SKM-1 (cell line): ENCODE data around the gene SH3BP5L.

ENCODE experiments used
- DNase-seq: peaks from one replicate; lab custom pipeline; 2025; ENCODE audit not compliant: unreplicated experiment; lab: John Stamatoyannopoulos, UW

The SH3BP5L gene

DNA sequence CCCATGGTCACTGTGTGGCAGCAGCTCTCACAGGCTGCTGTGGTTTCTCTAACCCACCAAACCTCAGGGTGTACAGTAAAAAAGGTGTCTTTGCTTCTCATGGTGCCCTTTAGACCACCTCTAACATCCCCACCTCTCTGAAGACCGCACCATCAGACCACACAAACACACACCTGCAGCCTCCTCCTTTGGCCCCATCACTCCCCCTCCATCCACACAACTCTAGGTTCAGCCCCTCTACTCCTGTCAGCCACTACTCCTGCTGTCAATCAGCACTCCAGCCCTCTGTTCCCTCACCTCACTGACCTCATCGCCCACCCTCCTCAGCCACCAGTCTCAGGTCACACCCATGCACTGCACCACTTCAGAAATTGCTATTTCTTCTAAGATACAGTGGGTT is 25.7 kb upstream of the SH3BP5L start:
- DNase-seq: no peak

DNA sequence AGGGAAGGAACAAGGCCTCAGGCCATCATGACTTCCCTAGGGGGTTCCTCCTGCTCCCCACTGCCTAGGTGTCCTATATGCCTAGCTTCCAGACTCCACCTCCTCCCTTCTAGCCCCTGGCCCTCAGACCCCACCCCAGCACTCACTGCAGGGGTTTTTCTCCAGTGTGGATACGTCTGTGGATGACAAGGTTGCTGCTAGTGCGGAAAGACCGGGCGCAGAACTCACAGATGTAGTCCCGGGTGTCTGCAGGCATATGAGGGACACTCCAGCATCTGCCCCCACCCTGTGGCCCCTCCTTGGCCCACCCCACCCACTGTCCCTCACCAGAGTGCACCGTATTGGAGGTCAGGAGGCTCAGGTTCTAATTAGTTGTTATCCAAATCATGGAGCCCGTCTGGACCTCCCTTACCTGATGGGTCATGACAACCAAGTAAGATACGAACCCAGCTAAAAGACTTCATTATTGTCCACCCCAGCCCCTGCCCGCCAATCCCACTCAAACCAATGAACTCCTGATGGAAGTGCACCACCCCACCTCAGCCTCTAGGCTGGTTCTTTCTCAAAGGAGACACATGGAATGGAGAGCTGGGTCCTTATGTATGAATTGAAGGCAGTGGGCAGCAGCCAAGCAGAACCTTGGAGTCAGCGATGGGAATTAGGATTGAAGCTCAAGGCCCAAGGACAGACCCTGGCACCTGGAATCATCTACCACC is 25.0 kb upstream of the SH3BP5L start:
- DNase-seq: no peak

DNA sequence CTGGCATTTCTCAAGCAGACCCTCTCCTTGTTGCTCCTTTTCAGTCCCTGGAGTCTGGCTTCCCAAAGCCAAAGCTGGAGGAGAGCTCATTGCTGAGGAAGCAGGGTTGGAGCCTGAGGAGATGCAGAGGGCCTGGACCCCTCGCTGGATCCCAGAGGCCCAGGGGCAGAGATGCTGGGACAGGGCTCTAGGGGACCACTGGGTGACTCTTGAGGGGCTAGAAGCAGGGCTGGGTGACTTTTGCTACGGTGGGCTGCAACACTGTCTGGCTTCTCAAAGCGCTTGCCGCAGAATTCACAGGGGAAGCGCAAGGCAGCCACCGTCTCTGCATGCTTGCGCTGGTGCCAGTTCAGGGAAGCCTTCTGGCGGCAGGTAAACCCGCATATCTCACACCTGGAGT is 24.4 kb upstream of the SH3BP5L start:
- no peak for DNase-seq

DNA sequence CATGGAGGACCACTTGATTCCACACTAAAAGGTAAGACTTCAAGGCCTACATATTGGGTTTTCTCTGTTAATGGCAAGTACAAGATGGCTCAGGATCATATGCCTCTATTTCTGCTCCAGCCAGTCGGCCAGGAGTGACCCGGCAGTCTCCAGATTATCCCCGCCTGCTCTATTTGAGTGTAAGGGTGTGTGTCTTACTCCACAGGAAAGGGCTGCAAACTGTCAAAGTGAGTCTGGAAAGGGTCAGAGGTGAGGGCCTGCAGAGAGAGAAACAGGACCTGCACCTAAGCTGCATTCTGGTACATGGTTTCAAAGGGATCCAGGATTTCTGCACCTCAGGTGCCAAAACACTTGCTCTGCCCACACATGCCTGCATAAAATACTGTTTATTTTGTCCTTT is 23.9 kb upstream of the SH3BP5L start:
- no peak for DNase-seq

GRCh38 chr1:248849152-248849551 is 23.4 kb upstream of the SH3BP5L start:
- no peak for DNase-seq

GRCh38 chr1:248848602-248849001 is 22.9 kb upstream of the SH3BP5L start:
- DNase-seq: no peak

DNA sequence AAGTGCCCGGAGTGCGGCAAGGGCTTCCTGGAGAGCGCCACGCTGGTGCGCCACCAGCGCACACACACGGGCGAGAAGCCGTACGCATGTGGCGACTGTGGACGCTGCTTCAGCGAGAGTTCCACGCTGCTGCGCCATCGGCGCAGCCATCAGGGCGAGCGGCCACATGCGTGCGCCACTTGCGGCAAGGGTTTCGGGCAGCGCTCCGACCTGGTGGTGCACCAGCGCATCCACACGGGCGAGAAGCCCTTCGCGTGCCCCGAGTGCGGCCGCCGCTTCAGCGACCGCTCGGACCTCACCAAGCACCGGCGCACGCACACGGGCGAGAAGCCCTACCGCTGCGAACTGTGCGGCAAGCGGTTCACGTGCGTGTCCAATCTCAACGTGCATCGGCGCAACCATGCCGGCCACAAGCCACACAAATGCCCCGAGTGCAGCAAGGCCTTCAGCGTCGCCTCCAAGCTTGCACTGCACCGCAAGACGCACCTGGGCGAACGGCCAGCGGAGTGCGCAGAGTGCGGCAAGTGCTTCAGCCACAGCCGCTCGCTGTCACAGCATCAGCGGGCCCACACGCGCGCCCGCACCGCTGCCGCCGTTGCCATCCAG is 22.3 kb upstream of the SH3BP5L start:
- DNase-seq: no peak

DNA sequence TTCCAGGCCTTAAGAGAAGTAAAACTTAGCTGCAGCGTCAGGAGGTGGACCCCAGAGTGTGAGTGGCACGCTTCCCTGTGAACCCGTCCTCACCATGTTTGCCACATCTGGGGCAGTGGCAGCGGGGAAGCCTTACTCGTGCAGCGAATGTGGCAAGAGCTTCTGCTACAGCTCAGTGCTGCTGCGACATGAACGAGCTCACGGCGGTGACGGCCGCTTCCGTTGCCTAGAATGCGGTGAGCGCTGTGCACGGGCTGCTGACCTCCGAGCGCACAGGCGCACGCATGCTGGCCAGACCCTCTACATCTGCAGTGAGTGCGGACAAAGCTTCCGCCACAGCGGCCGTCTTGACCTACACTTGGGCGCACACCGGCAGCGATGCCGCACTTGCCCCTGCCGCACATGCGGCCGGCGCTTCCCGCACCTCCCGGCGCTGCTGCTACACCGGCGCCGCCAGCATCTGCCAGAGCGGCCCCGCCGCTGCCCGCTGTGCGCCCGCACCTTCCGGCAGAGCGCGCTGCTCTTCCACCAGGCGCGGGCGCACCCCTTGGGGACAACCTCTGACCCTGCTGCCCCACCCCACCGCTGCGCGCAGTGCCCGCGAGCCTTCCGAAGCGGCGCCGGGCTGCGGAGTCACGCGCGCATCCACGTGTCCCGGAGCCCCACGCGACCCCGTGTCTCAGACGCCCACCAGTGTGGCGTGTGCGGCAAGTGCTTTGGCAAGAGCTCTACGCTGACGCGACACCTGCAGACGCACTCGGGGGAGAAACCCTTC is 21.7 kb upstream of the SH3BP5L start:
- DNase-seq: no peak

DNA sequence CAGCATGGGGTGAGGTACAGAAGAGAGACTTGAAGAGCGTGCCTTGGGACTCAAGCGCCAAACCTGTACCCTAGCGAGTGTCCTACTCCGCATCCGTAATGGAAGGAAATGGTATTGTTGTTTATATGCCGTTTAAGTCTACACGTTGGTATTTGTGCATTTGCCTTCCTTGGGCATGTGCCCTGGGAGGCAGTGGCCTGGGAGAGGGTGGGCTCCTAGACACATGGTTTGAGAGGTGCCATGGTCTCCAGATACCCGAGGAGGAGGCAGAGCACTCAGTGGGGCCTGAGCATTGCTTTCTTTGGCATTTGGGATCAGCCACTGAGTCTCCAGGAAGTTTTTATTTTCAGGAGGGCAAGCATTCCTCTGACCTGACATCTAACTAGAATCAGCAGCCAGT is 18.8 kb upstream of the SH3BP5L start:
- DNase-seq: no peak

DNA sequence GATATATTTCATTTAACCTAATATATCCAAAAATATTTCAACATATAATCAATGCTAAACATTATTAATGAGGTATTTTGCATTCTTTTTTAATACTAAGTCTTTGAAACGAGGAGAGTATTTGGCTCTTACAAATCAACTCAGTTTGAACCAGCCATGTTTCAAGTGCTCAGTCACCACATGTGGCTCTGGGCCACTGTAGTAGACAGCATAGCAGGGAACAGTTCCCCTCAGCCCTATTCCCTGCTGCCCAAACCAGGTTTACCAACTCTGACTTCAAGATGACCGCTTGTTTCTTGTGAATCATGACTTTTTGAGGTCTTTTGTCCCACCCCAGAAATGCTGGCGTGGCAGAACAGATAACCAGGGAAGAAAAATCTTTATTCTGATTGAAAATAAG is 18.0 kb upstream of the SH3BP5L start:
- DNase-seq: no peak

DNA sequence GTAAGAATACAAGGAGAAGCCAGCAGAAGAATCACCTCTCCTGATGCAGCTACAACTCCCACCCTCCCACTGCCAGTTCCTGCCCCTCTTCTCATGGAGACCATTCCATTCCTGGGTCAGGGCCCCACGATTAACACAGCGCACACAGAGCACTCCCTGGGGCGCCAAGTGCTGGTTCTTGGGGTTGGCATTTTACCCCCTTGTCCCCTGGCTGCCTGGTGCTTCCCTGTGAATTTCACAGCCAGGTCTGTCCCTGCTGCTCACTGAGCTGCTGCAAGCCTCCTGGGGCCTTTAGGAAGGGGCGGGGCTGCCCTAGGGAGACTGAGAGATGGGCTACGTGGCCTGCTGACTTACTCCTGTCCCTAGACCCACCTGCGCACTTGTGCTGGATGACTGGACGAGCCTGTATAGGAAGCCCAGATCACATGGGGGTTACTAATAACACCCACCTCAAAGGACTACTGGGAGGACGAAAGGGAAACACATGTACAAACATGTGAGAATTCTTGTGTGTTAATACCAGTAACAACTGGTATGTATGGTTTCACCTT is 17.1 kb upstream of the SH3BP5L start:
- no peak for DNase-seq

DNA sequence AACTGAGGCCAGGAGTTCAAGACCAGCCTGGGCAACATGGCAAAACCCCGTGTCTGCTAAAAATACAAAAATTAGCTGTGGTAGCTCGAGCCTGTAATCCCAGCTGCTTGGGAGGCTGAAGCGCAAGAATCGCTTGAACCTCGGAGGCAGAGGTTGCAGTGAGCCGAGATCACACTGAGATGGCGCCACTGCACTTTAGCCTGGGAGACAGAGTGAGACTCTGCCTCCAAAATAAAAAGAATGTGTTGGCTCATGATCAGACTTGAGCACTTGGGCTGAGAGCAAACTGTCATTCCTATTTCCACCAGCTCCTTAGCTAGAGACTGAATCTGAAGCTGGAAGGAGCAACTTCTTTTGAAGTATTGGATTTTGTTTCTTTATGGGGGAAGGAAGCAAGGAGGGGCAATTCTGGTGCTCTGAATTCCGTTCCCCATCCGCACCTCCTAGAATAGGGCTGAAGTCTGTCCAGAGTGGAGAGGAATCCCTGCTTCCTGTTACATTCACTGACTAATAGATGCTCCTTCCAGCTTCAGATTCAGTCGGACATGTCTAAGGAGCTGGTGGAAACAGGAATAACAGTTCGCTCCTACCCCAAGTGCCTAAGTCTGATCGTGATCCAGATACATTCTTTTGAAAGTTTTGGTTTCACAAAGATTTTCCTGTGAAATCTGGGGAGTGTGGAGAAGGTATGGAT is 16.1 kb upstream of the SH3BP5L start:
- peak; percentile 18 for DNase-seq

GRCh38 chr1:248840946-248841345 is 15.2 kb upstream of the SH3BP5L start:
- DNase-seq: no peak

- no peak for DNase-seq
These were observed 13.4 kb upstream of the SH3BP5L start for GRCh38 chr1:248839168-248839555.

- DNase-seq: peak; percentile 81
These were observed 12.8 kb upstream of the SH3BP5L start for GRCh38 chr1:248838357-248839167.

DNA sequence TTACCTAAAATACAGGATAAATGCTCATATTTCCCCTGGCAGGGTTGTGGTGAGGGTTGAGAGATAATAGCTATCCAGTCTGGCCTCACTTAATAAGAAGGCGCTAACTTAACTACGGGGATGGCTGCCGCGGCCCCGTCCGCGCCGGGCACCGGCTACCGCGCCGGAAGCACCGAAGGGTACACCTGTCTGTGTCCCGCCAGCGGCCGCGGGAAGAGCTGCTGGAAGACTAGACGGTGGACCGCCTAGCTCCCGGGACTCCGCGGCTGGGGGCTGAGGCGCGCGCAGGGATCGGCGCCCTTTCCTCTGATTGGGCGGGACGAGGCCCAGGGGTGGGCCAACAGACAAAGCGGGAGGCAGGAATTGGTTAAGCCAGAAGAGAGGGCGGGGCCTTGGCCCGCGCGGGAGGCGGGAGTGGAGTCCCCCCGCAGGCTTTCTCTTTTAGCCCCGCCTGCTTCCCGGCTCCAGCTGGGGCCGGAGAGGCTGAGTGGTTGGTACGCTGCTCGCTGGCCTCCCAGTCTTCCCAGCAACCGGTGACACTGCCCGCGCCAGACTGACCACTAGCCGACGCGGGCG is 12.2 kb upstream of the SH3BP5L start, which contains the start of gene ZNF672:
Gene ZNF672, plus strand, starts transcription at position 444 of the 576 bp plus-strand sequence. CDS start 9,051 bp downstream, outside the sequence.
- peak; percentile 99 for DNase-seq

- DNase-seq: no peak
These were observed 11.5 kb upstream of the SH3BP5L start for GRCh38 chr1:248837045-248837780.

GRCh38 chr1:248834343-248834940 is 8.7 kb upstream of the SH3BP5L start:
- DNase-seq: peak; percentile 74

DNA sequence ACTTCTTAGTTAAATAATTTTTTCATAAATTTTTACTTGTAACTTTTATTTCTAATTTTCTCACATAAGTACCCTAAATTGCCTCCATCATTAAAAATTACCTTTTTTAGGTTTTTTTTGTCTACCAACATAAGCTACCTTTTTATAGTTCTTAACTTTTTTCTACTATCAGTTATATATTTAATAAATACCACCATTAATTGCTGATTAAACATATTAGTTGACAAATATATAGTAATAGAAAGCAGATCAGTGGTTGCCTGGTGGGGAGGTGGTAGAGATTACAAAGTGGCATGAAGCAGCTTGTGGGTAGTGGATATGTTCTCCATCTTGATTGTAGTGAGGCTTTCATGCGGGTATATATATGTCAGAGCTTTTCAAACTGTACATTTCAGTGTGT is 6.1 kb upstream of the SH3BP5L start:
- DNase-seq: no peak
